H54 (cell line): ENCODE data around the gene TXN.
"Not testable (repeated sequence)": the region's sequence is repeated elsewhere in the genome, so short reads cannot be mapped to it uniquely, and the experiment has no call there.

Source experiments
- DNase-seq: peaks from one replicate; pipeline ENCODE4 v3.0.0; 2011; ENCODE audit warnings: low spot score, mixed read lengths; ENCODE audit not compliant: insufficient read length
- FAIRE-seq: peaks from 3 replicates; lab custom pipeline; 2011; peaks lifted over from hg19 to GRCh38; lab: Jason Lieb, UNC
- POLR2A ChIP-seq: IDR thresholded peaks from 2 replicates; pipeline ENCODE4 v1.6.1; 2011; ENCODE audit warnings: low read depth, mild to moderate bottlenecking, low read length

Gene TXN

GRCh38 chr9:110207071-110207641 is 49.2 kb downstream of the TXN start:
- TF ChIP-seq POLR2A: no peak
- no peak for DNase-seq

GRCh38 chr9:110206389-110206788 is 49.9 kb downstream of the TXN start:
- DNase-seq (no peak), FAIRE-seq (no peak)
- TF ChIP-seq POLR2A: no peak

More at GRCh38 chr9:110207071-110207641, 49.2 kb downstream of the TXN start:
- FAIRE-seq: no peak

GRCh38 chr9:110205612-110206011 is 50.7 kb downstream of the TXN start:
- DNase-seq, FAIRE-seq: not testable (repeated sequence)

GRCh38 chr9:110202232-110202631 is 54.1 kb downstream of the TXN start:
- no peak for TF ChIP-seq POLR2A
- DNase-seq (no peak), FAIRE-seq (no peak)

GRCh38 chr9:110199643-110200042 is 56.7 kb downstream of the TXN start:
- no peak for TF ChIP-seq POLR2A
- FAIRE-seq (no peak), DNase-seq (no peak)

GRCh38 chr9:110198357-110198756 is 58.0 kb downstream of the TXN start:
- no peak for DNase-seq
- no peak for TF ChIP-seq POLR2A
- no peak for FAIRE-seq

- DNase-seq: no peak
- FAIRE-seq: no peak
- no peak for TF ChIP-seq POLR2A
Observed at GRCh38 chr9:110197330-110198187, 58.7 kb downstream of the TXN start.

GRCh38 chr9:110196084-110196499 is 60.2 kb downstream of the TXN start:
- FAIRE-seq, DNase-seq: not testable (repeated sequence)
